Measurements from ENCODE around the gene DPYD.

The DPYD gene

GRCh38 chr1:97610102-97610501 is 310.7 kb downstream of the DPYD start:
- no peak for DNase-seq (ENCODE audit: low read depth)

- DNase-seq (ENCODE audit: low read depth): no peak
These were observed 312.6 kb downstream of the DPYD start for GRCh38 chr1:97608272-97608671.

DNA sequence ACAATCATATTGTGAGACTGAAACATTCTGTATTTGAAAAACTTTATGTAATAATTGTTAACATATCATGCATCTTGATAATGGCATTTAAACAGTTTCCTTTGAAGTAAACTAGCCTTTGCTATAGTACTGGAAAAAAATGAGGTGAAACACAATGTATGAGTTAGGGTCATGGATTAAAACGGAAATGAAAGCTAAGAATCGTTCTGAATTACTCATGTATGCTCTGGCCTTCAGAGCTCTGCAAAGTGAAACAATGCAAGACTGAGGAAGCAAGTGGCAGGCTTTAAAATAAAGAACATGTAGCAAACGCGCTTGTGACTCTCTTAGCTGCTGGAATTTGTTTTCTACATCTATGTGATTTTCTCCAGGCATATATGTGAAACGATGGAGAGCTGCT is 317.1 kb downstream of the DPYD start:
- no peak for DNase-seq (ENCODE audit: low read depth)

DNA sequence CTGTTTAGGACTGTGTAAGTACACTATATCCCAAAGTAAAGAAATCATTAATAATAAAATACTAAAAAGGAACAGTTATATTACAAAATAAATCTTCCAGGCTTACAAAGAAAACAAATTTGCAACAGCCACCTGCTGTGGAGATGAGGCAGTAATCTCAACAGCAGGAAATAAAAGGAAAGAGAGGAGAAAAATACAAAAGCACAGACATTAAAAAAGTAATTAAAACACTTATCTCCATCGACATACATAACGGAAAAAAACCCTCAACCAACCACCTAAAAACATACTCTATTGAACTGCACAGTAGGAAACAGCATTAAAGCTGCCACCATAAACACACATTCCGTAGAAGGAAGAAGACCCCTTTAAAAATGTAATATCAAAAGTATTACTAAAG is 317.6 kb downstream of the DPYD start:
- no peak for DNase-seq (ENCODE audit: low read depth)

DNA sequence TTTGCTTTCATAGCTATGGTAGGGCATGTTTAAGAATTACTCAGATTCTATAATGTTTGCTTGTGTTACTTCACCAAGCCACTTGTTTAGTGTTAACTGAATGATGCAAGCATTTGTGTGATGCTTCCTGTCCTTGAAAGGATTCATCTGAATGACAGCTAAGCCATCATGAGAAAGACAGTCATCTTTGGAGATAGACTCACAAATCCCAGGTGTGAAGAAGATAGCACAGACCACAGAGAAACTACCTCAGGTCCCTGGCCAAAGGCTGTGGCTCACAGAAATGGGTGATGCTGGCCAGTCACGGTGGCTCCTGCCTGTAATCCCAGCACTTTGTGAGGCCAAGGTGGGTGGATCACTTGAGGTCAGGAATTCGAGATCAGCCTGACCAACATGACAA is 321.4 kb downstream of the DPYD start:
- DNase-seq (ENCODE audit: low read depth): no peak

GRCh38 chr1:97593192-97593591 is 327.6 kb downstream of the DPYD start:
- no peak for DNase-seq (ENCODE audit: low read depth)

DNA sequence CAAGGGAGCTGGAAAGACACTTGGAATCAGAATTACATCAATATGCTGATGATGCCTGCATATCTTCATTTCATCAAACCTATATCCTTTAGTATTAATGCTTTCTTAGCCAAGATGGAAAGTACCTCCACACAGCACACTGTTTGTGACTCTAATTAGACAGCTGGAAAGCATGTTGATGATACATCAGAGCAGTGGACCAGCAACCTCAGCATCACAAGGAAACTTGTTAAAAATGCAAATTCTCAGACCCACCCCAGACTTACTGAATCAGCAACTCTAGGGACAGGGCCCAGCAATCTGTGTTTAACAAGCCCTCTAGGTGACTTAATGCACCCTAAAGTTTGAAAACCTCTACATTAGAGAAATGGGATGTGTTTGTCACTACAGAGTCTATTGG is 332.1 kb downstream of the DPYD start:
- DNase-seq (ENCODE audit: low read depth): no peak

DNA sequence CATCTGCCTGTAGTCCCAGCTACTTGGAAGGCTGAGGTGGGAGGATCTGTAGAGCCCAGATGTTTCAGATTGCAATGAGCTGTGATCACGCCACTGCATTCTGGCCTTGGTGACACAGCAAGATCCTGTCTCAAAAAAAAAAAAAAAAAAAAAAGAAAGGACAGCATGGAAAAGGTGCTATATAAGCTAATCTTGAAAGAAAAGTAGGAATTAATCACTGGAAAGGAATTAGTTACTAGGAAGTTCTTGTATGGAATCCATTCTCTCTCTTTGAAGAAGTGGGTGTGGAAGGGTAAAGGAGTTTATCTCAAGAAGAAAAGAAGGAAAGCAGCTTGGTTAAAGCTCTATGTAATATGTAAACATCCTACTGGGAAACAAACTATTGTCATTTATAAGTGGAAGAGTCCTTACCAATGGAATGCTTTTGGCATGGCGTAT is 339.2 kb downstream of the DPYD start:
- no peak for DNase-seq (ENCODE audit: low read depth)

- DNase-seq (ENCODE audit: low read depth): no peak
These were observed 343.2 kb downstream of the DPYD start for GRCh38 chr1:97577613-97578012.

GRCh38 chr1:97573553-97573952 is 347.3 kb downstream of the DPYD start:
- DNase-seq (ENCODE audit: low read depth): no peak

DNA sequence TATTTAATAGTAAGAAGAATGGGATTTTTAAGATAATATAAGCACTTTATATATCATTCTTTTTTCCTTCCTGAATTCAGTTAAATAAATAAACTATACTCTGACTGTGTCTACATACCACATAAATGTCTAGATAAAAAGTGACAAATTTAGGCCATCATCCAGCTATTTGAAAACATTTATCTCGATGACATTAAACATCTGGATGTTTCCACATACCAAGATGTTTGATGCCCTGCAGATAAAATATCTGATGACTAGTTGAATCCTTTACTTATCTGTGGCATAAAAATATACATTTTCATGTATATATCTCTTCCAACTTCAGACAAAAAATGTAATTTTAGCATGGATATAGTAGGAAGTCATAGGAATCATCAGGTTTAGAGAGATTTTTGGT is 348.3 kb downstream of the DPYD start:
- DNase-seq (ENCODE audit: low read depth): no peak

DNA sequence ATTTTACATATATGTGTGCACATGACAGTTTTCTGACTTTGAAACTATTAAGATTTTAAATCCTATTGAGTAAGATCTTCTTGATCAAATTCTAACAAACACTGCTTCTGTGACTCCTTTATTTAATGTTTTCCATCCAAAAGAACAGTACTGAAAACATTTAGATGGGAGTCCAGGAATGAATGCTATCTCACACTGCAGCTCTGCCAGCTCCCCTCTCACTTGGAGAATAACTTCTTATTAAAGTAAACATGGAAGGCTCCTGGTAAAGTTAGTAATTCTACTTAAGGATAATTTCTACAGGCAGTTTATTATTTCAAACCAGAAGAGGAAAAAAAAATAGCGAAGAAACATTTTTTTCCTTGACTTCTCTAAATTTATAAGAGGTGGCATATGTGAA is 349.1 kb downstream of the DPYD start:
- no peak for DNase-seq (ENCODE audit: low read depth)

DNA sequence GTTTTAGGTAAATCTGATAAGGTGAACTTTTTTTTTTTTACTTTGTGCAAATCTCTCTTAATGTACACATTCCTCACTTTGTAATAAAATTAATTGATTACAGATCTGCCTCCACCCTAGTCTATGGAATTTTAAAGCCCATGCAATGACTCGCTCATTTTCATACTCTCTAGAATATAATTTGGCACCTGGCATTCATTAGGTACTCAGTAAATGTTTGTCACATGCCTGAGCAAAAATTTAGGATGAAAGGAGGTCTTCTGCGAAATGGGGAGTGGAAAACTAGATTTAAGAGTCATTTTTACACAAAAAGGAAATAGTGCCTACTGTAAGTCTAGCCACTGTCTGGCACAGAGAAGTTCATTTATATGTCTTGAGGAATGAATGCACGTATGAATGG is 350.1 kb downstream of the DPYD start:
- DNase-seq (ENCODE audit: low read depth): no peak

GRCh38 chr1:97567000-97567749 is 353.7 kb downstream of the DPYD start:
- DNase-seq (ENCODE audit: low read depth): no peak

DNA sequence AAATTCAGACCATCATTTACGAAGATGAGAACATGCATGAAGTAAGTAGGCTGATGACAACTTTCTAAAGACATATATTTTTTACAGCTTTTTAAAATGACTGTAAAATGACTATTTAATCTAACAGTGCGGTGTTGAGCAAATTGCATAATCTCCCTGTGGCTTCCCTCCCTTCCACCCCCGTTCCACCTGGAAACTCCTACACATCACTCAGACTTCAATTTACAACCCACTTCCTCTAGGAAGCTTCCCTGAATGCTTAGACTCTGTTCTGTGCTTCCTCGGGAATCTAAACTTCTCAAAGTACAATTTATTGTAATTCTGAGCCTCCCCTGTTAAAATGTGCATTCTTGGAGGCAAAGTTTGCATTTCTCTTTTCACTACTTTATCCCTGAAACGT is 354.9 kb downstream of the DPYD start:
- DNase-seq (ENCODE audit: low read depth): no peak

DNA sequence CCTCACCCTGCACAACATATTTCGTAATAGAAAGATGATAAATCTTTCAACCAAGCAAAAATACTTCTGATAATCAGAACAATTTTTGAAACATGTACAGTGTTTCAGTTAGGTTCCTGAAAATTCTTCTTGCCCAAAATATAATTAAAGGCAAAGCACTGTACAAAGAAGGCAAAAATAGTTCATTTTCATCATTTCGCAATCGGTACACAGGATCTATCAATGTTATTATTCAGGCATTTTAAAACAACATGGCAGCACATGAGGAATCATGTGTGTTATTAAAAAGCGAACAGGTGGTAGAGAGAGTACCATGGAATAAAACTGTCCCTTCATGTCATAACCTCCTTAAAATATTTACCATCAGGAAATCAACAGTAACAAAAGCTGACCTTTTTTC is 356.9 kb downstream of the DPYD start:
- DNase-seq (ENCODE audit: low read depth): no peak

DNA sequence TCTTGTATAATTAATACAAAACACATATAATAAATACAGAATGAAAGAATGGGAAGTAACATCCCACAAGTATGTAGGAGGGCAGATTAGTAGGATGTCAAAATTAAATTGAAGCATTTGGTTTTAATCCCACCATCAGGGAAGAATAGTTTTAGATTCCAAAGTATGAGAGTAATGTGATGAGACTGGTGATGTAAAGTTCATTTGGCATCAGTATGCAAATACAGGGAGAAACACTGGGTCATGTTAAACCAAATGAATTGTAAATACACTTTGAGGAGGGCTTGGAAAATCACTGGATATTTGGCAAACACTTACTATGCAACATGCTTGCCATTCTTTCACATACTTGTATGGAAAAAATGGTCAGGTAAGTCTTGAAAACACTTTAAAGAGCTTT is 358.8 kb downstream of the DPYD start:
- no peak for DNase-seq (ENCODE audit: low read depth)

DNA sequence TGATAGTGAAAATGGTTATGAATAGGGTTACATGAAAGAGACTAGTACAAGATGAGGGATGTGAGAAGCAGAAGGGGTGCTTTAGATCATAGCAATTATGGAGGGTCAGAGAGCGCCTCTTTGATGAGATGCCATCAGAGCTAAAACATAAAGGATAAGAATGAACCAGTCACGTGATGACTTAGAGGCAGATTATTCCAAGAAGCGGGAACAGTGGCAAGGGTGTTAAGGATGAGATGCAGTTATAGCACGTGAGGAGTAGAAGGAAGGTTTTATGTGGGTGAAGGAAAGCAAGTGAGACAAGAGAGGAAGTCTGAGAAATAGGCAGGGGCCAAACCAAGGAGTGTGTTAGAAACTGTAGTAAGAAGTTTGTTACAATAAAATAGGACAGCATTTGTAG is 360.1 kb downstream of the DPYD start:
- no peak for DNase-seq (ENCODE audit: low read depth)

GRCh38 chr1:97553971-97554370 is 366.9 kb downstream of the DPYD start:
- no peak for DNase-seq (ENCODE audit: low read depth)

DNA sequence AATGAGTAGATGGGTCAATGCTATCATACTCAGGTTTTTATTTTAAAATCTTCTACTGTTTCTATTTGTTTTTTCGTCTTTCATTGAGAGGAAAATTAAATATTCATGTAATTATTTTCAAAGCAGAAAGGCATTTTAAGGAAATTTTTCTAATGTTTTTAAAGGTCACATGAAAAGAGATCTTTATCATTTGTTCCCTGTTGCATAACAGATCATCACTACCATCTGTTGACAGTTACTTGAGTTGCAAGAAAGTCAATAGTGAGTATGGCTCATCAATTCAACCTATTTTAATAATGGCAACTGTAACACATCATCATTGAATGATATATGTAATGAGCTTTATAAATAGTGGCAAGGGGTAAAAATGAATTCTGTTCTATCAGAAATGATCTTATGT is 369.7 kb downstream of the DPYD start:
- no peak for DNase-seq (ENCODE audit: low read depth)

- DNase-seq (ENCODE audit: low read depth): no peak
These were observed 375.4 kb downstream of the DPYD start for GRCh38 chr1:97545446-97545845.

DNA sequence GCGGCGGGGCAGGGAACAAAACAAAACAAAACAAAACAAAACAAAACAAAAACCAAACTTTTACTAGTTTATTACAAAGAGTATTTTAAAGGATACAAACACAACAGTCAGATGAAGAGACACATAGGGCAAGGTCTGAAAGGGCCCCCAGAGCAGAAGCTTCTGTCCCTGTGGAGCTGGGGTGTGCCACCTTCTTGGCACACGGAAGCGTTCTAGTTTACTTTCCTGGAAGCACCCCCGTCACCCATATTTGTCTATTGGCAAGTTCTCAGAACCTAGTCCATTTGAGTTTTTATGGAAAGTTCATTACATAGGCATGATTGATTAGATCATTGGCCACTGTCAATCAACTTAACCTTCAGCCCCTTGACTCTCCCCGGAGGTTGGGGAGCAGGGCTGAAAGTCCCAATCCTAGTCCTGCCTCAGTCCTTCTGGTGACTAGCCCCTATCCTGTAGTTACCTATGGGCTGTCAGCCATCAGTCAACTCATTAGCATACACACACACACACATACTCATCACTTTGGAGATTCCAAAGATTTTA is 380.4 kb downstream of the DPYD start:
- no peak for DNase-seq (ENCODE audit: low read depth)

GRCh38 chr1:97538113-97538512 is 382.7 kb downstream of the DPYD start:
- no peak for DNase-seq (ENCODE audit: low read depth)

GRCh38 chr1:97533358-97533757 is 387.5 kb downstream of the DPYD start:
- no peak for DNase-seq (ENCODE audit: low read depth)
